ENCODE results near the gene FAM149A.

FAM149A gene

GRCh38 chr4:186149872-186150271 lies 45.4 kb downstream of the FAM149A start:
- no peak for DNase-seq (ENCODE audit: extremely low spot score)
- no peak for TF ChIP-seq BHLHE40 (IDR thresholded peaks at IDR 0.05; ENCODE audit: borderline replicate concordance)
- TF ChIP-seq FOXA1 (IDR thresholded peaks at IDR 0.05): no peak
- no peak for TF ChIP-seq SUZ12 (IDR thresholded peaks at IDR 0.05)
- TF ChIP-seq L3MBTL2 (conservative IDR thresholded peaks at IDR 0.05): no peak
- no peak for TF ChIP-seq ARNT (IDR thresholded peaks at IDR 0.05)
- no peak for TF ChIP-seq FOXM1 (IDR thresholded peaks at IDR 0.05; ENCODE audit: borderline replicate concordance)
- TF ChIP-seq CTBP1 (IDR thresholded peaks at IDR 0.05; ENCODE audit: borderline replicate concordance): no peak
- TF ChIP-seq PKNOX1 (IDR thresholded peaks at IDR 0.05): no peak
- TF ChIP-seq SP1 (IDR thresholded peaks at IDR 0.05): no peak
- no peak for TF ChIP-seq ZNF384 (IDR thresholded peaks at IDR 0.05)
- CTCF ChIA-PET: interaction anchor here (0.7 kb wide), 1 partner anchor 92 kb away, joined by 3 read pairs; no protein-coding TSS in a partner anchor
- POLR2A ChIA-PET: no interaction called here

GRCh38 chr4:186150926-186151325 lies 46.4 kb downstream of the FAM149A start:
- TF ChIP-seq L3MBTL2 (conservative IDR thresholded peaks at IDR 0.05) (no peak), HDGF (IDR thresholded peaks at IDR 0.05; ENCODE audit: borderline replicate concordance) (no peak), TARDBP (IDR thresholded peaks at IDR 0.05) (no peak), CTBP1 (IDR thresholded peaks at IDR 0.05; ENCODE audit: borderline replicate concordance) (no peak), BHLHE40 (IDR thresholded peaks at IDR 0.05; ENCODE audit: borderline replicate concordance) (no peak), FOXK2 (IDR thresholded peaks at IDR 0.05) (no peak), NFRKB (IDR thresholded peaks at IDR 0.05) (no peak), PKNOX1 (IDR thresholded peaks at IDR 0.05) (no peak), FOXM1 (IDR thresholded peaks at IDR 0.05; ENCODE audit: borderline replicate concordance) (no peak), ARNT (IDR thresholded peaks at IDR 0.05) (no peak), SP1 (IDR thresholded peaks at IDR 0.05) (no peak), SUZ12 (IDR thresholded peaks at IDR 0.05) (no peak), ELF4 (IDR thresholded peaks at IDR 0.05) (no peak), ZNF384 (IDR thresholded peaks at IDR 0.05) (no peak), LEF1 (IDR thresholded peaks at IDR 0.05; ENCODE audit: borderline replicate concordance) (no peak), FOXA1 (IDR thresholded peaks at IDR 0.05) (no peak)
- CTCF ChIA-PET: no interaction called here
- POLR2A ChIA-PET: no interaction called here
- no peak for DNase-seq (ENCODE audit: extremely low spot score)

- ChIA-PET CTCF (no interaction called here), POLR2A (no interaction called here)
- DNase-seq (ENCODE audit: extremely low spot score): no peak
- no peak for TF ChIP-seq NFRKB (IDR thresholded peaks at IDR 0.05)
- no peak for TF ChIP-seq SUZ12 (IDR thresholded peaks at IDR 0.05)
- no peak for TF ChIP-seq SP1 (IDR thresholded peaks at IDR 0.05)
- TF ChIP-seq ARNT (IDR thresholded peaks at IDR 0.05): no peak
- TF ChIP-seq FOXM1 (IDR thresholded peaks at IDR 0.05; ENCODE audit: borderline replicate concordance): no peak
- no peak for TF ChIP-seq FOXK2 (IDR thresholded peaks at IDR 0.05)
- TF ChIP-seq BHLHE40 (IDR thresholded peaks at IDR 0.05; ENCODE audit: borderline replicate concordance): no peak
- no peak for TF ChIP-seq ELF4 (IDR thresholded peaks at IDR 0.05)
- TF ChIP-seq CTBP1 (IDR thresholded peaks at IDR 0.05; ENCODE audit: borderline replicate concordance): no peak
Observed at GRCh38 chr4:186151499-186151898, 47.0 kb downstream of the FAM149A start.

GRCh38 chr4:186158021-186158813 lies 53.7 kb downstream of the FAM149A start:
- TF ChIP-seq ELF4 (IDR thresholded peaks at IDR 0.05) (no peak), SP1 (IDR thresholded peaks at IDR 0.05) (no peak), FOXA1 (IDR thresholded peaks at IDR 0.05) (no peak), HDGF (IDR thresholded peaks at IDR 0.05; ENCODE audit: borderline replicate concordance) (no peak), ZNF384 (IDR thresholded peaks at IDR 0.05) (no peak), FOXK2 (IDR thresholded peaks at IDR 0.05) (no peak), LEF1 (IDR thresholded peaks at IDR 0.05; ENCODE audit: borderline replicate concordance) (no peak), BHLHE40 (IDR thresholded peaks at IDR 0.05; ENCODE audit: borderline replicate concordance) (no peak), PKNOX1 (IDR thresholded peaks at IDR 0.05) (no peak), ARNT (IDR thresholded peaks at IDR 0.05) (no peak), SUZ12 (IDR thresholded peaks at IDR 0.05) (no peak), NFRKB (IDR thresholded peaks at IDR 0.05) (no peak), CTBP1 (IDR thresholded peaks at IDR 0.05; ENCODE audit: borderline replicate concordance) (no peak)
- no peak for DNase-seq (ENCODE audit: extremely low spot score)
- POLR2A ChIA-PET: no interaction called here
- CTCF ChIA-PET: interaction anchor here (1.2 kb wide), 1 partner anchor 21 kb away, joined by 4 read pairs; no protein-coding TSS in a partner anchor

GRCh38 chr4:186158966-186159365 lies 54.5 kb downstream of the FAM149A start:
- TF ChIP-seq HDGF (IDR thresholded peaks at IDR 0.05; ENCODE audit: borderline replicate concordance): no peak
- no peak for TF ChIP-seq ARNT (IDR thresholded peaks at IDR 0.05)
- no peak for TF ChIP-seq NFRKB (IDR thresholded peaks at IDR 0.05)
- TF ChIP-seq TARDBP (IDR thresholded peaks at IDR 0.05): no peak
- no peak for TF ChIP-seq SUZ12 (IDR thresholded peaks at IDR 0.05)
- TF ChIP-seq L3MBTL2 (conservative IDR thresholded peaks at IDR 0.05): no peak
- no peak for TF ChIP-seq PKNOX1 (IDR thresholded peaks at IDR 0.05)
- no peak for TF ChIP-seq FOXK2 (IDR thresholded peaks at IDR 0.05)

More at GRCh38 chr4:186158966-186159365, 54.5 kb downstream of the FAM149A start:
- no peak for DNase-seq (ENCODE audit: extremely low spot score)
- POLR2A ChIA-PET: no interaction called here
- CTCF ChIA-PET: interaction anchor here (1.2 kb wide), 1 partner anchor 21 kb away, joined by 4 read pairs; no protein-coding TSS in a partner anchor

Measured in HEK293T (cell line).